Brain pericyte (primary cell): ENCODE measurements around the gene NDUFS5.
"Not testable (repeated sequence)": the region's sequence is repeated elsewhere in the genome, so short reads cannot be mapped to it uniquely, and the experiment has no call there.

ENCODE experiments used
- DNase-seq: peaks from one replicate; pipeline ENCODE4 v3.0.0-alpha.2; 2012; ENCODE audit warnings: low read depth, low spot score

Gene NDUFS5

DNA sequence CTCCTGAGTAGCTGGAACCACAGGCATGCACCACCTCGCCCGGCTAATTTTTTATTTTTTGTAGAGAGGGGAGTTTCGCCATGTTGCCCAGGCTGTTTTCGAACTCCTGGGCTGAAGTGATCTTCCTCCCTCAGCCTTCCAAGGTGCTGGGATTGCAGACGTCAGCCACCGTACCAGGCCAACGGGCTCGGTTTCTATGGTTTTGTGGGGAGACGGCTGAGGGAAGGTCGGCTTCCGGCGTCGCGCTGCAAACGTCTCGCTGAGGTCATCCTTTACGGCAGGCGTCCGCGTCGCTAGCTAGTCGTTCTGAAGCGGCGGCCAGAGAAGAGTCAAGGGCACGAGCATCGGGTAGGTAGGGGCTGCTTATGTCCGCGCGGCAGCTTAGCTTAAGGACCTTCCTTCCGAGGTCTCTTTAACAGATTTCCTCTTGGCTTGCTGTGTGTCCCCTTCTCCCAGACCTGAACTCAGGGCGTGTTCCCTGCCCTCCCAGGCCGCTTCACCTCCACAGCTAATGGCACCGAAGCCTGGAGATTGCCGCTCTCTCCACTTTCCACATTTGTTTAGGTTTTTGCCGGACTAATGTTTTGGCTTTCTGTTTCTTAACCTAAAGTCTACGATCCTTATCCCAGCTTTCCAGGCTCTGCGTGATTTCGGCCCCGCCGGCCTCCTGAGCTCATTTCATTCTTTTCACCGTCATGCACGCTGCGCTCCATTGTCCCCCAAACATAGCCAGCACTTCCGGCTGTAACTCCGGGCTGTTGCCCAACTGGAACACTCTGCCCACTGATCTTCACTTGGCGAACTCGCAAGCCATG is at the start of gene NDUFS5:
Gene NDUFS5, plus strand, starts transcription at position 300 of the 815 bp plus-strand sequence. CDS start 2,375 bp downstream, outside the sequence.
- peak; percentile 69 for DNase-seq

GRCh38 chr1:38977399-38978244 is 48.5 kb upstream of the NDUFS5 start:
- not testable (repeated sequence) for DNase-seq

- not testable (repeated sequence) for DNase-seq
Measured at GRCh38 chr1:38978245-38978542, 48.0 kb upstream of the NDUFS5 start.

- not testable (repeated sequence) for DNase-seq
Measured at GRCh38 chr1:38979380-38979779, 46.8 kb upstream of the NDUFS5 start.

DNA sequence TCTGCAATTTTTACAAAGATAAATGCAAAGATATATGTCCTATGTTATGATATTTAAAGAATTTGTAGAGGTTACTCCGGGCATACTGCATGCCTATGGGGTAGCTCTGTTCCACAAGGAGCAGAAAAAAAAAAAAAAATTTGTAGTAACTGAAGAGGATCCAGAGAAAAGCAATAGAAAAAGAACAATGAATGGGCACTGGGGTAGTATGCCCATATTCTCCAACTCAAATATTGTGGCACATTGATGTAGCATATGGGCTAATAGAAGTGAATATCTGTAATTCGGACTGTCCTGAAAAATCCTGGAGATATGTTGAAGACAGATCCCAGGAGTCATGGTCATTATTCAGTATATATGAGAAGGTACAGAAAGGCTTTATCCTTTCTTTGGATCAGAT is 36.2 kb upstream of the NDUFS5 start:
- no peak for DNase-seq

DNA sequence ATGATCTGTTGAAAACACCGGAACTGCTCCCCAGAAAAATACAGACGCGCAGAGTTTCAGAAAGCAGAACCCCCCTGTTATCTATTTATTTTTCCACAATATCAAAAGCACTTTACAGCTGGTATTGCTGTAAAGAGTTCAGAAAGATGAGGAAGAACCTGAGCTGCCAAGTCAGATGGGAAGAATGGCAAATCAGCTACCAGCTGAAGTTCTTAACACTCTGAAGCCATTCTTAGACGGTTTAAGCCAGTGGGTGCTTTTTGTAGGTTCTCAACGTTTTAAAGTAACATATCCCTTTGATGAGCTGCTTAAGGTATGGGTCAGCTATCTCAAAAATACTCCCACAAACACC is 35.8 kb upstream of the NDUFS5 start:
- no peak for DNase-seq

DNA sequence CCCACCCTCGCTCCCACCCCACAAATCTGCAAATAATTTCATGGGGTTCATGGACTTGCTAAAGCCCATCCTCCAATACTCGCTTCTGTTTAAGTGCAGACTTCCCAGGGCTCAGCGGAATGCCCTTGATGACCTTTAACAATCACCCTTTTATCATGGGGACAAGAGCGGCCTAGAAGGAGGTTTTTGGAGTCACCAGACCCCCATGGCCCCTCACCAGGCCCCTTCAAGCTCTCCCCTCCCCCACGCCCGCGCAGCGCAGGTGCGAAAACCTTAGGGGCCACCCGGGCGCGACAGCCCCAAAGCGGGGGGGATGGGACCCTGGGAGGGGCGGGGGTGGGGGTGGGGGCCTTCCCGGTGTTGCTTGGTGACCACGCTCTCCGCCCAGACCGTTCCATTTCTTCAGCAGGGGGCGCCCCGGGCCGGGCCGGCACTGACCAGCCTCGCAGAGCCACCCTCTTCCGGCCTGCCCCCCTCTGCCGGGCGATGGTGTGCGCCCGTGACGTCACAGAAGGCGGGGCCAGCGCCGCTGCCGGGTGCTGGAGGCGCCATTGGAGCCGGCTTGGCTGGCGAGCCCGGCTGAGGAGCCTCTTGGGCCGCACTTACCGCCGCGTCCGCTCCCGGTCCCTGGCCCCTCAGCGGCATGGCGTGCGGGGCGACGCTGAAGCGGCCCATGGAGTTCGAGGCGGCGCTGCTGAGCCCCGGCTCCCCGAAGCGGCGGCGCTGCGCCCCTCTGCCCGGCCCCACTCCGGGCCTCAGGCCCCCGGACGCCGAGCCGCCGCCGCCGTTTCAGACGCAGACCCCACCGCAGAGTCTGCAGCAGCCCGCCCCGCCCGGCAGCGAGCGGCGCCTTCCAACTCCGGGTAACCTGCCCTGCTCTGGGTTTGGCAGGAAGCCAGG is 35.2 kb upstream of the NDUFS5 start, which contains the start of gene AKIRIN1:
Gene AKIRIN1, plus strand, starts transcription at position 539 of the 900 bp plus-strand sequence. Its CDS starts 105 bp downstream, at position 644.
- DNase-seq, result peak; percentile 74

- DNase-seq, result no peak
Measured at GRCh38 chr1:38991638-38992411, 34.3 kb upstream of the NDUFS5 start.

DNA sequence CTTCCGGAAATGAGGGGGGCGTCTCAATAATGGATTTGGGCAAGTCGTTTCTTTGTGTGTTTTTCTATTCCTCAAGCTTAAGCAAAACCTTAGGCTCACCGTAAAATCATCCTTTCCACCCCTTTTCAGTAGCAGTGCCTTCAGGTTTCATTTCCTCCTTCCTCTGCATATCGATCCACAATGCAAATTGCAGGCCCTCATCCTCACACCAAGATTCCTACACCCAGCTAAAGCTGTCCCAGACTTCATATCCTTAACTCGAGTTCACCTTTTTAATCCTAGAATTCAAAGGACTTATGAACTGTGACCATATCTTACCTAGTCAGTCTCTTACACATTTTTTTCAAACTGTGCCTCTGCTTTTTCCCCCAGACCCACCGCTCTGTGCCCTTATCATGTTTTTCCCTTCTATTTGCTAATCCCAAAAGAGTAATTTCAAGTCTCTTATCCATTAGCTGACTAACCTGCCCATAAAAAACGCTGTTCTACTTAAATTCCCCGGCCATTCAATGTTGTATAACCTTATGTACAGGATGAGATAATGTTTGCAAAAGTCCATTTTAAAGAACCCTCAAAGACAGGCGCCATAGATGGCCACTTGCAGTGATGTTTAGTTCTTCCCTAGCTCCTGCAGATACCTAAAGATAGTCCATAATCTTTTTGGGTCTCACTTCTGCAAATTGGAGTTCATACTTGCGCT is 33.6 kb upstream of the NDUFS5 start:
- DNase-seq, result no peak

DNA sequence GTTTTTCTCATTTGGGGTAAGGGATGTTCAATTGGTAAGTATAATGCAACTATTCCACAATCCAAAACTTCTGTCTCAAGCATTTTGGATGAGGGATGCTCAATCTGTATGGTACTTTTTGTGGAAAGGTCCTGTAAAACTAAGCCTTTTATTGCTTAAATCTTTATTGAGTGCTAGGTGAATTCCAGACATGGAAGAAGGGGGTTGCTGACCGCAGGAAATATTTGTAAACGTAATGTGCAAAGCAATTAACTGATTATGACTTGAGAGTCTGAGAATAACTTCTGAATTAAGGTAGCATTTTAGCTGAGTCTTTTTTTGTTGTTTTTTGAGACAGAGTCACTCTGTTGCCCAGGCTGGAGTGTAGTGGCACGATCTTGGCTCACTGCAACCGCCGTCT is 32.0 kb upstream of the NDUFS5 start:
- no peak for DNase-seq

DNA sequence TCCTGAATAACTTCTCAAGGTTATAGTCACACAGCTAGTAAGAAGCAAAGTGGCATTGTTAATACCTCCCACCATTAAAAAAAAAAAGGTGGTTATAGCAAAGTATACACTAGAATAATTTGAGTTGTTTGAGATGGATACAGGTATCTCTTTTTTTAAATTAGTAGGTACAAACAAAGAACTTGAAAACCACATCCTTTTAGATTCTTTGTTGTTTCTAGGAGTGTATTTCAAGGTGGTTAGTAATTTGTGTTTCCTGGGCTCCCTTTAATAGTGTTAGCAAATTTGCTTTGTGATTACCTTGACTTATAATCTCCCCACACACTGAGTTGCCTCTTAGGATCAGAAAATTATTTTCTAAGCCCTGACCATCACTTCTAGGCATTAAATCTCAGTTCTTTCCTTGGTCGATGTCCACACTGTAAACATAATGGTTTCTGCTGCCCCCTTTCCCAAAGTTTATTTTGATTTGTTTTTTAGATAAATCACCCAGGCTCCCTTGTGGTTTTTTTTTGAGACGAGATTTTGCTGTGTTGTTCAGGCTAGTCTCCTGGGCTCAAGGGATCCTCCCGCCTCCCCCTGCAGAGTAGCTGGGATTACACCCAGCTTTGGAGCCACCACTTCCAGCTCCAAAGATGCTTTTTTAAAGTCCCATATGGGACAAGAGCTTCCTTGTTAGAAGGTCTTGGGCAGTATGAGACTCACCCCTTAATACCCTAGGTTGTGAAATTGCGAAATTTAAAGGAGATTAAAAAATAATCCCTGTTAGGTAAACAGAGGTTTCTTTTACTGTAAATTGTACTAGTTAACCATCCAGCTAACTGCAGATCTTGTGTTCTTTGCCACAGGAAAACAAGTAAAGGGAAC is 28.9 kb upstream of the NDUFS5 start:
- DNase-seq, result no peak

- no peak for DNase-seq
Measured at GRCh38 chr1:38997901-38998190, 28.3 kb upstream of the NDUFS5 start.

DNA sequence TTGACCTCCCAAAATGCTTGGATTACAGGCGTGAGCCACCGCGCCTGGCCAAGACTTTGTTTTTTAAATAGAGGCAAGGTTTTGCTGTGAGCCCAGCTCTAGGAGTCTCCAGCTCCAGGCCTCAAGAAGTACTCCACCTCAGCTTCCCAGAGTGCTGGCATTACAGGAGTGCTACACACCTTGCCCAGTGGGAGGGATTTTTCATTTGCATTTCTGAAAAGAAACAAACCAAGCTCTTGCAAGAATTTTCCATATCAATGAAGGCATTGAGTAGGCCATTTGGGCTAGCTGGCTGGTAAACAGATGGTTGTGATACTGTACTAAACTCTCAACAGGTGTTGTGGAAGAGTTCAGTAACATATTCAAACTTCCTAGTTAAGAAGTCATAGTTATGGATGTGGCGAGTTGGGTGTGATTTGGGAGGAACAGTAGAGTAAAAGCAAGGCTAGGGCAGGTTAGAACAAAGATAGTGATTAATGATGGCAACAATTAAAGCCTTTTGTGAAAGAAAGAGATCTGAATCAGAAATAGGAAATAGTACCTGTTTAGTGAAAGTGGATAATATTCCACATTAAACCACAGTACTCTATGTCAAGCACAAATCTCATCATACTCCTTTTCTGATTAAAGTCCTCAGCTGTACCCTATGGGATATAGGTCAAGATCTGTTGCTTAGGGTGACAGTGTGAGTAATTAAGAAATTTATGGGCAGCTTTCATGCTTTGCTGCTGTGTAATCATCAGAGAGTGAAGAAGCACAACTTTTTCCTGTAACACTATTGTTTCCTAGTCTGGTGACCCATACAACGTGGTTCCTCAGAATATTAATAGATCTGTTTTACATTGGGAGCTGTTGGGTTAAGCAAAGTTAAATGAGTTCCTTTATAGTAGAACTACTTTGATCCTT is 24.4 kb upstream of the NDUFS5 start:
- DNase-seq, result no peak

GRCh38 chr1:39003281-39003680 is 22.9 kb upstream of the NDUFS5 start:
- DNase-seq, result no peak

DNA sequence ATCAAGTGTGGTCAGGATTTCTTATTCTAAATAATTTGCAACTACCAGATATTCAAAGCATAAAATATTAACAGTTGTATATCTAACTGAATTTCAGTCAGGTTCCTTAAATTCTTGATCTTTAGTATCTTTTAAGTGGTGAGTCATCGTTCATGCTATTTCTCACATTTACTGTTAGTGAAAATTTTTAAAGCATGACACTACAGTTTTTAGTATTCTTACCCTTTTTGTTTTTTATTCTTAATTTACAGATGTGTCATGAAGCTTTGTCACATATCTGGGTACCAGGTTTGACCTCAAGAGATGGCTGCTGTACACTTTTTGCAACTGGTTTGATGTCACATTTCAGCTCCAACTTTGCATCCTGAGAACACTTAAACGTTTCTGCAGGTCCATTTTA is 22.4 kb upstream of the NDUFS5 start:
- DNase-seq, result no peak

- no peak for DNase-seq
Measured at GRCh38 chr1:39006287-39006686, 19.9 kb upstream of the NDUFS5 start.

GRCh38 chr1:39006726-39007645 is 19.2 kb upstream of the NDUFS5 start:
- DNase-seq, result no peak
